AG09319 (cell line): ENCODE results near the gene GPR21.

Source experiments
- DNase-seq: peaks from one replicate; pipeline ENCODE4 v3.0.0-alpha.2; 2010; ENCODE audit warnings: low read depth; ENCODE audit errors: extremely low read depth
- CTCF ChIP-seq: IDR thresholded peaks from 2 replicates; pipeline ENCODE4 v1.5.1; 2011; ENCODE audit warnings: low read depth, mild to moderate bottlenecking, inconsistent platforms, low read length, moderate library complexity

The GPR21 gene

GRCh38 chr9:123041489-123041888 is 8.0 kb downstream of the GPR21 start:
- no peak for DNase-seq
- TF ChIP-seq CTCF = no peak

- DNase-seq = no peak
- no peak for TF ChIP-seq CTCF
Measured at GRCh38 chr9:123043081-123043939, 9.8 kb downstream of the GPR21 start.

- peak; percentile 62 for DNase-seq
- TF ChIP-seq CTCF = no peak
Measured at GRCh38 chr9:123044586-123044985, 11.1 kb downstream of the GPR21 start.

GRCh38 chr9:123046406-123047195 is 13.1 kb downstream of the GPR21 start:
- TF ChIP-seq CTCF = no peak
- DNase-seq = no peak

- TF ChIP-seq CTCF = no peak
- DNase-seq = no peak
Measured at GRCh38 chr9:123048748-123049147, 15.3 kb downstream of the GPR21 start.

GRCh38 chr9:123049589-123050222 is 16.2 kb downstream of the GPR21 start:
- no peak for DNase-seq
- TF ChIP-seq CTCF = no peak

- TF ChIP-seq CTCF = no peak
- no peak for DNase-seq
Measured at GRCh38 chr9:123053046-123053445, 19.6 kb downstream of the GPR21 start.
